HL-60/S4 treated with phorbol 12-myristate 13-acetate at 8.2 ng/mL for 4 days and 3 days (cell line): ENCODE measurements around the gene B4GALNT3.

Experiments used
- in situ Hi-C: fragments of 300-500 bp; cut with MboI; formaldehyde crosslinking; loops from 2 replicates; pipeline ENCODE4 v1.15.0; 2022; ENCODE audit warnings: low sequenced_read_pairs

The B4GALNT3 gene

DNA sequence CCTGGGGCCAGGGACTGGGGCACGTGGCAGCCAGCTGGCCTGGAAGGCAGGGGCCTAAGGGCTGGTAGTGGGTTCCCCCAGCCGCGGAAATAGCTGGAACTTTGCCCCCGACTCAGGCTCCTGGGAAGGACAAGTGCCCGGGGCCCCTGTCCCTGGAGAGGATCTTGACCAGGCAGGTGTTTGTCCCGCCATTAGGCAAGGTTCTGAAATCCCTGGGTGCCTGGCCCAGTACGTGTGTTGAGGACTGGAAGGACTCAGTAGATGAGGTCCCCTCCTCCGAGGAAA, 94.2 kb downstream of the B4GALNT3 start:
- in situ Hi-C loops, result no loop called here

DNA sequence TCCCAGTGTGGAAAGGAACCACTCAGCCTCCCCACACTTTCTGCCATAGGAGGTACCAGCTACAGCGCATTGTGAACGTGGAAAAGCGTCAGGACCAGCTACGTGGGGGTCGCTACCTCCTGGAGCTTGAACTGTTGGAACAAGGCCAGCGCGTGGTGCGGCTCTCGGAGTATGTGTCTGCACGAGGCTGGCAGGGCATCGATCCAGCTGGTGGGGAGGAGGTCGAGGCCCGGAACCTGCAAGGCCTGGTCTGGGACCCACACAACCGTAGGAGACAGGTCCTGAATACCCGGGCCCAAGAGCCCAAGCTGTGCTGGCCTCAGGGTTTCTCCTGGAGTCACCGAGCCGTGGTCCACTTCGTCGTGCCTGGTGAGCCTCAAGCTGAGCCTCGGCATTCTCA, 96.8 kb downstream of the B4GALNT3 start:
- in situ Hi-C loops, result no loop called here

GRCh38 chr12:558580-558979, 98.8 kb downstream of the B4GALNT3 start:
- in situ Hi-C loops, result no loop called here

GRCh38 chr12:559208-559905, 99.6 kb downstream of the B4GALNT3 start:
- in situ Hi-C loops, result no loop called here

DNA sequence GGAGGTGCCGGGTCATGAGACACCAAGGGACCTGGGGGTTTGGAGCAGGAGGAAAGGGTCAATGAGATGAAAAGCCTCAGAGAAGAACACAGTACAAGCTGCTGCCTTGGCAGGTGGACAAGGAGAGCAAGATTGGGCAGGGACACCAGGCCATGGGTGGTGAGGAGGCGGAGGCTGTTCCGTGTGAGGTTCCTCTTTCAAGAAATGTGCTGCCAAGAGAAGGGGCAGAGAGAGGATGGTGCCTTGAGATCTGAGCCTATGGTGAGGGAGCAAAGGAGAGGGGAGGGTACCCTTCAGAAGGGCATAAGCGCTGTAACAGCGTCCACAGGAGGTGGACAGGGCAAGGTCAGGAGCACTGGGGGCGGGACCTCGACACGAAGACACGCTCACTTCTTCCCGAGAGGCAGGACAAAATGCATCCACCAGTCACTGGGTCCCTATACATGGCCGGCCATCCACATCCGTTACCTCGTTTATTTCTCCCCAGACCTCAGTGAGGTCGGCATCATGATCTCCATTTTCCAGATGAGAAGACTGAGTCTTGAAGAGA, 100.2 kb downstream of the B4GALNT3 start:
- in situ Hi-C loops, result loop anchor here (10.0 kb wide), 1 partner anchor 255 kb away; no protein-coding TSS in a partner anchor

DNA sequence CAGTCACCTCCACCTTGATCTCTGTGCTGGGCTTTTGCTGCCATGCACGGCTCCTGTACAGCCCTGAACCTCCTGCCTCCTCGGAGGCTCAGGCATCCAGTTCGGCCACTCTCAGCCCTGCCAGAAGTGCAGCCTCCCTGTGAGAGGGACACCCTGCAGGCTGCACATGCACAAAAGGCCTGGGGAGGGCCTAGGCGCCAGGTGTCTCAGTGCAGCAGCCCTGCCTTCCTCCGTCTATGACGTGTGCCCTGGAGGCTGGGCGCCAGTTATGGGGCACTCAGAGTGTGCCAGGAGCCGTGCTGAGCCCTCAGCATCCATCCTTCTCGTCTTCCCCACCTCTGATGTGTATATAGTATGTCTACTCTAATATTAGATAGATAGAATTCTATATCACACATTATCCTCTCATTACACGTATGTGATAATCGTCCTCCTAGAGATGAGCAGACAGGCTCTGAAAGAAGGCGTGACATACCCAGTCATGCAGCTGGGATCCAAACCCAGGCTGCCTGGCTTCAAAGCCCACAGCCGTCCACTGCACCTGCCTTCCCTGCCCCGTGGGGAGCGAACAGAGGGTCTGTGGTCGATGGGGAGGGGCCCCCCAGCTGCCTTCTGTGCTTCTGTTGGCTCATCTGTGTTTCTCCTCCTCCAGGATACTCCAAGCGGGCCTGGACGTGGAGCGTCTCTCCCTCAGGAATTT, 101.1 kb downstream of the B4GALNT3 start:
- in situ Hi-C loops, result loop anchor here (10.0 kb wide), 1 partner anchor 254 kb away; no protein-coding TSS in a partner anchor

- in situ Hi-C loops, result loop anchor here (10.0 kb wide), 1 partner anchor 253 kb away; no protein-coding TSS in a partner anchor
These were observed 101.6 kb downstream of the B4GALNT3 start for GRCh38 chr12:561391-561705.

- in situ Hi-C loops, result loop anchor here (10.0 kb wide), 1 partner anchor 253 kb away; no protein-coding TSS in a partner anchor
These were observed 102.3 kb downstream of the B4GALNT3 start for GRCh38 chr12:561908-562593.

GRCh38 chr12:562634-563033, 102.9 kb downstream of the B4GALNT3 start:
- in situ Hi-C loops, result loop anchor here (10.0 kb wide), 1 partner anchor 252 kb away; no protein-coding TSS in a partner anchor

DNA sequence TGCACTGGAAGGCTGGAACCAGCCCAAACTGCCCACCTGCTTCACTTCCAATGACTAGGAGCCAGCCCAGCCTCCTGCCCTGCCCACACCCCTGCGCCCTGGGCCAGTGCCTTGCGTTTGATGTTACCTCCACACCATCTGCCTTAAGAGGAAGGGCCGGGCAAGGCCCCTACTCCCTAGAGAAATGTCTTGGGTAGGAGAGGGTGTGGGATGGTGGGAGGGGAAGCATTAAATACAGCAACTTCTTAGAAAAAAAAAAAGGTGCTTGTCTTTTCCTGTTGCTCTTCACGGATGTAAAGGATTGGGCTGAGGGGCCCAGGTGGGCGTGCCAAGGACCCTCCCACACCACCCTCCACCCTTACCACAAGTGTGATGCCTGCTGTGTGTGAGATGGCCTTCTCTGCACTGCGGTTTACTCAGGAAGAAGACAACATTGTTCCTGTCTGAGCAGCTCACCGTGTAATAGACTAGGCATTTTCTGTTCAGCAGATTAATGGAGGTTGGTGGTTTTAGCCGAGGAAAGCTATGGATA, 103.6 kb downstream of the B4GALNT3 start:
- in situ Hi-C loops, result loop anchor here (10.0 kb wide), 1 partner anchor 251 kb away; no protein-coding TSS in a partner anchor

GRCh38 chr12:563787-564298, 104.1 kb downstream of the B4GALNT3 start:
- in situ Hi-C loops, result loop anchor here (10.0 kb wide), 1 partner anchor 251 kb away; no protein-coding TSS in a partner anchor

- in situ Hi-C loops, result loop anchor here (10.0 kb wide), 1 partner anchor 250 kb away; no protein-coding TSS in a partner anchor
These were observed 105.4 kb downstream of the B4GALNT3 start for GRCh38 chr12:565161-565560.

DNA sequence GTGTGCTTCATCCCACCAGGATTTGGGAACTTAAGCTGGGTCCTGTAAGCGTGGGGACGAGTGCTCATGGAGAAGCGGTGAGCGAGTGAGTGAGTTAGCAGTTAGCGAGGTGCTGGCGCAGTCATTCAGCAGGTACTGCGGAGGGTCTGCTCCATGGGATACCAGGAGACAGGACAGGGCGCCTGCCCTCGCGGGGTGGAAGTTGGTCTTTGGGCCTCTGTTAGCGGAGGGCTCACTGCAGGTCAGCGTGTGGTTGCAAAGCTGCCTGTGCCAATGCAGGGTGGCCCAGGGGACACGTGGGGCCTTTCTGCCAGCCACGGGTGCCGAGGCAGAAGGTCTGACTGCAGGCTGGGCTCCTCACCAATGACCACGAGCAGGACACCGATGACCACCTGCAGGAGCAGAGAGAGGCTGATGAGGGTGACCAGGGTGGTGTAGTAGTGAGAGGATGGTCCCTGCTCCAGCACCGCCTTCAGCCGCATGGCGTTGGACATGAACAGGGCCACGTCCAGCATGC, 105.9 kb downstream of the B4GALNT3 start:
- in situ Hi-C loops, result loop anchor here (10.0 kb wide), 1 partner anchor 249 kb away; no protein-coding TSS in a partner anchor

DNA sequence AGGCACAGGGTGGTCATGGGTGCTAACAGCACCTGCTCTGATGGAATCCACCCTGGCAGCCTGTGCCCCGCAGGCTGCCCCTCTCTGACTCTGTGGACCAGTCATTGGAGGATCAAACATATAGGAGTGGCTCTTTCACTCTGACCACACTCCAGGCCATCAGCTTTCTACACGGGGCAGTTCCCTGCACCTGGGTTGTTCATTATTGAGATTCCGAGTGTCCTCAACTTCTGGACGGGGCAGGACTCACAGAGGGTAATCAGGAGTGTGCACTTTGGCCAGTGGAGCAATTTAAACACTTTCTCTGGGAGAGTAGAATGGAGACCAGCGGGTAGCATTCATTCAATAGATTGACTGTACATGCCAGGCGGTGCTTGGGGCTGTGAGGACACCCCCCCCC, 108.7 kb downstream of the B4GALNT3 start:
- in situ Hi-C loops, result loop anchor here (10.0 kb wide), 1 partner anchor 246 kb away; no protein-coding TSS in a partner anchor

- in situ Hi-C loops, result loop anchor here (10.0 kb wide), 1 partner anchor 246 kb away; no protein-coding TSS in a partner anchor
These were observed 109.4 kb downstream of the B4GALNT3 start for GRCh38 chr12:569091-569676.

- in situ Hi-C loops, result loop anchor here (10.0 kb wide), 1 partner anchor 245 kb away; no protein-coding TSS in a partner anchor
These were observed 110.2 kb downstream of the B4GALNT3 start for GRCh38 chr12:569803-570434.

DNA sequence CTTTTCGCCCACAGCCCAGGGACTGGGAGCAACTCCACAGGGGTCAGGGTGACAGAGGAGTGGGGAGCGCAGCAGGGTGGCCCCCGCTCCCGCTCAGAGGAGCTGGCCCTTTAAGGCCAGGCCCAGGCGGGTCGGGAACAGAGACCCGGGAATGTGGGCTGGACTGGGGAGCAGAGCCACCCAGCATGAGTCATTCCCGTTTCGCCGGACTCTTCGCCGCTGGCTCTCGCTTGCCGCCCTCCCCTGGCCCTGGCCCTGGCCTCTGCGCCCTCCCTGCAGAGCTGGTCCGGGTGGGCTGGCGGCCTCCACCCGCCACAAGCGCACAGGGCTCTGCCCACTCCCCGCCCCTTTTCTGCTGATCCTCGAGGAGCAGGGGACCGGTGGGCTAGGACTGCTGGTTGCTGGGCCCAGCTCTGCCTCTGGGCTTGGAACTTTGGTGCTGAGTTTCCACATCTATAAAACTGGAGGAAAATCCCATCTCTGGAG, 110.7 kb downstream of the B4GALNT3 start:
- in situ Hi-C loops, result no loop called here

DNA sequence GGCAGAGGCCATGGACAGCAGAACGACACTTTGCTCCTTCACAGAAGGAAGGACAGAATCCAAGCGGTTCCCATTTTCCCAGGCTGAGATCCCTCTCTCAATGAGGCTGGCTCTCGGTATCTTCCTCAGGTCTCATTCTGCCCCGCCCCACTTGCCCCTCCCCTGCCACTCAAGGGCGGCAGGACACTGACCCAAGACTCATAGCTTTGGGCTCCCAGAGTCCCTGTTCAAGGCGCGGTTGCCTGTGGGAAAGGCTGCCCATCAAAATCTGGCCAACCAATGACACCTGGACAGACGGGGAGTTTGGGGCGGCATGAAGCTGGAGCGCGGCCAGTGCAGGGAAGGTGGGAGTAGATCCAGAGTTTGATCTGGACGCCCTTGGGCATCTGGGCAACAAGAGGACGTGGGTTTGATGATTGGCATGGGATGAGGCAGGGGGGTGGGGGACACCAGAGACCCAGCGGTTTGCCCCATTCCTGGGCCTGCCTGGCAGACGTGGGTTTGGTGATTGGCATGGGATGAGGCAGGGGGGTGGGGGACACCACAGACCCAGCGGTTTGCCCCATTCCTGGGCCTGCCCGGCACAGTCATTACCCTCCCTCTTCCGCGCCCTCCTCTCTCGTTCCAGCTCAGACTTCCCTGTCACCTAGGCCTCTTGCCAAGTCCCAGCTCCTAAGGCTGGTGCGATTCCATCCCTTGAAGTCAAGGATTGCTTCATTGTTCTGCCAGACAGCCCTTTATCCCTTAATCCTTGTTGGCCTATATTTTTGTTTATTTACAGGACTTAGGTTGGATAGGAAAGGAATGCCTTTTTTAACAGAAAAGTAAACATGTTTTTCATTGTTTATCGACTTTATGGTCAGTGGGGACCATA, 111.4 kb downstream of the B4GALNT3 start:
- in situ Hi-C loops, result no loop called here
